Hepatic stellate cell (primary cell): ENCODE results near the gene PRR3.
"Not testable (repeated sequence)": the region's sequence is repeated elsewhere in the genome, so short reads cannot be mapped to it uniquely, and the experiment has no call there.

Experiments
- DNase-seq: peaks from one replicate; pipeline ENCODE4 v3.0.0; 2011; ENCODE audit warnings: low spot score

PRR3 gene

GRCh38 chr6:30556906-30557682, at the start of gene PRR3:
TSS of gene PRR3 (plus strand) at chr6:30557295. CDS start at chr6:30557345, 50 bp downstream.
- DNase-seq: peak; percentile 88

- DNase-seq: no peak
Observed at GRCh38 chr6:30507849-30508827, 49.0 kb upstream of the PRR3 start.

- no peak for DNase-seq
Observed at GRCh38 chr6:30508890-30509736, 48.0 kb upstream of the PRR3 start.

DNA sequence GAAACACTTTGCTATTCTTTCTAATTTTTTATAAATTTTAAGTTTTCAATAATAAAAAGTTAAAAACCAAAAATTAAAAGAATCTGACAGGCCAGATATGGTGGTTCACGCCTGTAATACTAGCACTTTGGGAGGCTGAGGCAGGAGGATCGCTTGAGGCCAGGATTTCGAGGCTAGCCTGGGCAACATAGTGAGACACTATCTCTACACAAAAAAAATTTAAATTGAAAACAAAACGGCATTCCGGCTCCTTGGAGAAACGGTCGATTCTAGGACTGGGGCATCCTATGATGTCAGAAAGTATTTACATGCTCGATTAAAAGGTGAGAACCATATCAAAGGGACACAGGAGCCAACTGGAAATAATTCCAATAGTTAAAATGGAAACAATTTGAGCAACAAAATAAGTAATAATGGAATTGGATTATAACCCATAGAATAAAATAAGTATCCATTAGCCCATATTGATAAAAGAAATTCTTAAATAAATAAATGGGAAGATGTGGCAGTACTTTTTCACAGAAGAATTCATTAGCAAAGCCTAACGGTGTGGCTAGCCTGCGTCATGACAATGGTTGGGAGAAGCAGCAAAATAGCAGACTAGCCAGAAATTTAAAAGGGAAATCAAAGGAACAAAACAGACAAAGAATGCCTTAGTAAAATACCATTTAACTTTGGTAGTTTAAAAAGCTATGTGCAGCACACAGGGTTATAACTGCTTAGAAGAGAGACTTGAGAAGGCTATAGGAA, 46.5 kb upstream of the PRR3 start:
- DNase-seq: no peak

DNA sequence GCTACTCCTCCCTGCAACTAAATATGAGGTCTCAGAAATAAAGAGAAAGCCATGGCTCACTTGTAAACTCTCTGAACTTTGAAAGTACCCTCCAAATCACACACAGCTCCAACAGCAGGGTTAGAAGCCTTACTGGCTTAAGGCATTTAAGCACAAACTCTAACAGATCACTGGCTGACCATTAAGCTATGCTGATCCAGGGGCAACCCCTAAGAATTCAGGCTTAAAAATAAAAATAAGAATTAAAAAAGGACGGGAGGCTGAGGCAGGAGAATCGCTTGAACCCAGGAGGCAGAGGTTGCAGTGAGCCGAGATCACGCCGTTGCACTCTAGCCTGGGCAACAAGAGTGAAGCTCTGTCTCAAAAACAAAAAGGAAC, 45.9 kb upstream of the PRR3 start:
- no peak for DNase-seq

- DNase-seq: no peak
Observed at GRCh38 chr6:30513451-30513850, 43.6 kb upstream of the PRR3 start.

DNA sequence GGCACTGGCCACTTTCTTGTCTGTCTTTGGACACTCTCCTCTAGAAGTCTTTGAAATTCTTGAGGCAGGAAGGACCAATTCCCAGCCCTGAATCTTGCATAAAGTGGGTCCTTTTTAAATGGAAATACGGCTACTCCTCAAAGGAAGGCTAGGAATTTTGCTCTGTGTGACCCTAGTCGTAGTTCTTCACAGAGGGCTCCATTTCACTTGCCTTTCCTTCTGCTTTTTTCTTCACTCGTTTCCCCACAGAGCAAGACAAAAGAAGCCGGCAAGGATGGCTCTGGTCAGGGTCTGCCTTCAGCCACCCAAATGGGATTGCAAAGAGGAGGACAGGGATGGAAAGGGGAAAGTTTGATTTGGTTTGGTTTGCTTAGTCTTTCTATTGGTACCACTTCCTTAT, 42.0 kb upstream of the PRR3 start:
- no peak for DNase-seq

DNA sequence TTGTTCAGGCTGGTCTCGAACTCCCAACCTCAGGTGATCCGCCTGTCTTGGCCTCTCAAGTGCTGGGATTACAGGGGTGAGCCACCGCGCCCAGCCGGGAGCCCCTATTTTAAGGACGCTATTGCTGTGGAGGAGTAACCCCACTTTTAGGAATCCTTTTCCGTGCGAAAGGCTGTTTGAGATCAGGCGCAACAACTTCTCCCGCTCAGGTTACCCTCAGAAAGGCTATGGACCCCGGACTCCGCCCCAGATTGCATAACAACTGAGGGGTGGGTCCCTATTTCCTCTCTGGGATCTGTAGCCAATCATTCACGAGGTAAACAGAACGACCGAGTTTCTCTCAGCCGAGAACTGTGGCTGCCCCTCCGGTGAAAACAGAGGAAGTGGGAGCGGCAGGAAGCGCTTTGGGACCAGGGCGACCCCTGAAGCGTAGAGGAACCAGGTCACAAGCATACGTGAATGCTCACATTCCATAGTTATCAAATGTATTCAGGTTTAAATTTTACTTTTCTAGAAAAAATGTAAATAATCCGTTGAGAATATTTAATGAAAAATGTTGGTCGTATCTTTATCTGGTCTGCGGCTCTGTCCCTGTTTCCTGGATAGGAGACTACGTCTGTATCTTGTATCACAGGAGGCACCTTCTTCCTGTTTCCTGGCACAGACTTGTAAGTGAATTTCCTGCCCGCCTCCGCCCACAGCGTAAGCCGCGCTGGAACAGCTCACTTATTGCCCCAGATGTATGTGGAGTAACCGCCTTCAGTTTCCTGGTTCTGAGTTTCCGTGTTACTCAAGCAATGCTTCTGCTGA, 40.9 kb upstream of the PRR3 start:
- peak; percentile 83 for DNase-seq

DNA sequence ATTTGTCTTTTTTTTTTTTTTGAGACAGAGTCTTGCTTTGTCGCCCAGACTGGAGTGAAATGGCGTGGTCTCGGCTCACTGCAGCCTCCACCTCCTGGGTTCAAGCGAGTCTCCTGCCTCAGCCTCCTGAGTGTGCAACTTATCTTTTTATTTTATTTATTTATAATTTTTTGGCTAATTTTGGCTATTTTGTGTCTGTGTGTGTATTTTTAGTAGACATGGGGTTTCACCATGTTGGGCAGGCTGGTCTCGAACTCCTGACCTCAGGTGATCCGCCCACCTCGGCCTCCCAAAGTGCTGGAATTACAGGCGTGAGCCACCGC, 40.4 kb upstream of the PRR3 start:
- DNase-seq: not testable (repeated sequence)

DNA sequence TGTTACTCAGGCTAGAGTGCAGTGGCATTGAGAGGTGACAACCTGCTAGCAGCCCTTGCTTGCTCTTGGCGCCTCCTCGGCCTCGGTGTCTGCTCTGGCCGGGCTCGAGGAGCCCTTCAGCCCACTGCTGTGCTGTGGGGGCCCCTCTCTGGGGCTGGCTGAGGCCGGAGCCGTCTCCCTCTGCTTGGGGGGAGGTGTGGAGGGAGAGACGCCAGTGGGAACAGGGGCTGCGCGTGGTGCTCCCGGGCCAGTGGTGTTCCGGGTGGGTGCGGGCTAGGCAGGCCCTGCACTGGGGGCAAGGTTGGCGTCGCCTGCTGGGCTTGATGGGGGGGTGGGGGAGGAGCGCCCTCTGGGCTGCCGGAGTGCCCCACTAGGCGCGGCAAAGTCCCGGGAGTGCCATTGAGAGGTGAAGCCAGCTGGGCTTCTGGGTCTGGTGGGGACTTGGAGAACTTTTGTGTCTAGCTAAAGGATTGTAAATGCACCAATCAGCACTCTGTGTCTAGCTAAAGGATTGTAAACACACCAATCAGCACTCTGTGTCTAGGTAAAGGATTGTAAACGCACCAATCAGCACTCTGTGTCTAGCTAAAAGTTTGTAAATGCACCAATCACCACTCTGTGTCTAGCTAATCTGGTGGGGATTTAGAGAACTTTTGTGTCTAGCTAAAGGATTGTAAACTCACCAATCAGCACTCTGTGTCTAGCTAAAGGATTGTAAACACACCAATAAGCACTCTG, 39.2 kb upstream of the PRR3 start:
- not testable (repeated sequence) for DNase-seq

- not testable (repeated sequence) for DNase-seq
Observed at GRCh38 chr6:30518505-30519145, 38.5 kb upstream of the PRR3 start.

- DNase-seq: no peak
Observed at GRCh38 chr6:30520522-30520921, 36.6 kb upstream of the PRR3 start.

DNA sequence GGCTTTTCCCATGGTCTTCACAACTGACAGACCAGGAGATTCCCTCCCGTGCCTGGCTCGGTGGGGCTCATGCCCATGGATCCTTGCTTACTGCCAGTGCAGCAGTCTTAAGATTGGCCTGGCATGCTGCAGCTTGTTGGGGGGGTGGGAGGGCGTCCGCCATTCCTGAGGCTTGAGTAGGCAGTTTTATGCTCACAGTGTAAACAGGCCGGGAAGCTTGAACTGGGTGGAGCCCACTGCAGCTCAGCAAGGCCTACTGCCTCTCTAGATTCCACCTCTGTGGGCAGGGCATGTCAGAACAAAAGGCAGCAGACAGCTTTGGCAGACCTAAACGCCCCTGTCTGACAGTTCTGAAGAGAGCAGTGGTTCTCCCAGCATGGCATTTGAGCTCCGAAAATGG, 36.0 kb upstream of the PRR3 start:
- peak; percentile 53 for DNase-seq

- not testable (repeated sequence) for DNase-seq
Observed at GRCh38 chr6:30521952-30522351, 35.1 kb upstream of the PRR3 start.

DNA sequence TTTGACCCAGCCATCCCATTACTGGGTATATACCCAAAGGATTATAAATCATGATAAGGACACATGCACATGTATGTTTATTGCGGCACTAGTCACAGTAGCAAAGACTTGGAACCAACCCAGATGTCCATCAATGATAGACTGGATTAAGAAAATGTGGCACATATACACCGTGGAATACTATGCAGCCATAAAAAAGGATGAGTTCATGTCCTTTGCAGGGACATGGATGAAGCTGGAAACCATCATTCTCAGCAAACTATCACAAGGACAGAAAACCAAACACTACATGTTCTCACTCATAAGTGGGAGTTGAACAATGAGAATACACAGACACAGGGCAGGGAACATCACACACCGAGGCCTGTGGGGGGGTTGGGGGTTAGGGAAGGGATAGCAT, 30.7 kb upstream of the PRR3 start:
- not testable (repeated sequence) for DNase-seq

DNA sequence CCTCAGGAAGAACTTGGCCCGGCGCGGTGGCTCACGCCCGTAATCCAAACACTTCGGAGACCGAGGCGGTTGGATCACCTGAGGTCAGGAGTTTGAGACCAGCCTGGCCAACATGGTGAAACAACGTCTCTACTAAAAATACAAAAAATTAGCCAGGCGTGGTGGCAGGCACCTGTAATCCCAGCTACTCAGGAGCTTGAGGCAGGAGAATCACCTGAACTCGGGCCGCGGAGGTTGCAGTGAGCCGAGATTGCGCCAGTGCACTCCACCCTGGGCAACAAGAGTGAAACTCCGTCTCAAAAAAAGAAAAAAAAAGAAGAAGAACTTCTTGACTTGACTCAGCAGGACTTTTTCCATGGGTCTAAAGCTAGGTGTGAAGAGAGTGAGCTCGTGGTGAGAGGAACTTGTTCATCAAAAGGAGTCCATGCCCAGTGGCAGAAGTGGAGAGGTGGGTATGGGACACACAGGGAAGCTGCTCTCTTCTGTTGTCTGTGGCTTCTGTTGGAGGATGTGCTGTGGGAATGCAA, 27.7 kb upstream of the PRR3 start:
- DNase-seq: not testable (repeated sequence)

- no peak for DNase-seq
Observed at GRCh38 chr6:30530014-30530413, 27.1 kb upstream of the PRR3 start.

GRCh38 chr6:30533460-30534294, 23.4 kb upstream of the PRR3 start:
- DNase-seq: no peak
